ENCODE measurements around the gene DGKG.

Gene DGKG

GRCh38 chr3:186361762-186362536, at the start of gene DGKG:
Gene DGKG, minus strand, starts transcription at chr3:186362234. Its CDS starts 41,775 bp downstream, at chr3:186320459.
- DNase-seq (ENCODE audit: low read depth), result no peak

- no peak for DNase-seq (ENCODE audit: low read depth)
Measured at GRCh38 chr3:186411089-186411488, 49.1 kb upstream of the DGKG start.

GRCh38 chr3:186406669-186407635, 44.9 kb upstream of the DGKG start:
- DNase-seq (ENCODE audit: low read depth), result no peak

- DNase-seq (ENCODE audit: low read depth), result no peak
Measured at GRCh38 chr3:186401556-186401955, 39.5 kb upstream of the DGKG start.

- DNase-seq (ENCODE audit: low read depth), result no peak
Measured at GRCh38 chr3:186400662-186401061, 38.6 kb upstream of the DGKG start.

- DNase-seq (ENCODE audit: low read depth), result no peak
Measured at GRCh38 chr3:186400026-186400425, 38.0 kb upstream of the DGKG start.

GRCh38 chr3:186394566-186395217, 32.7 kb upstream of the DGKG start:
- DNase-seq (ENCODE audit: low read depth), result no peak

- DNase-seq (ENCODE audit: low read depth), result no peak
Measured at GRCh38 chr3:186386883-186387560, 25.0 kb upstream of the DGKG start.

- no peak for DNase-seq (ENCODE audit: low read depth)
Measured at GRCh38 chr3:186385856-186386602, 24.0 kb upstream of the DGKG start.

- DNase-seq (ENCODE audit: low read depth), result no peak
Measured at GRCh38 chr3:186383026-186383993, 21.3 kb upstream of the DGKG start.

- no peak for DNase-seq (ENCODE audit: low read depth)
Measured at GRCh38 chr3:186382217-186382885, 20.3 kb upstream of the DGKG start.

GRCh38 chr3:186381424-186382216, 19.6 kb upstream of the DGKG start:
- no peak for DNase-seq (ENCODE audit: low read depth)

- DNase-seq (ENCODE audit: low read depth), result no peak
Measured at GRCh38 chr3:186380622-186381380, 18.8 kb upstream of the DGKG start.

- no peak for DNase-seq (ENCODE audit: low read depth)
Measured at GRCh38 chr3:186375443-186375842, 13.4 kb upstream of the DGKG start.

GRCh38 chr3:186374376-186374775, 12.3 kb upstream of the DGKG start:
- no peak for DNase-seq (ENCODE audit: low read depth)

- no peak for DNase-seq (ENCODE audit: low read depth)
Measured at GRCh38 chr3:186369217-186369616, 7.2 kb upstream of the DGKG start.

- DNase-seq (ENCODE audit: low read depth), result no peak
Measured at GRCh38 chr3:186368717-186369116, 6.7 kb upstream of the DGKG start.

GRCh38 chr3:186368176-186368575, 6.1 kb upstream of the DGKG start:
- no peak for DNase-seq (ENCODE audit: low read depth)

Data from activated T-helper 1 cell treated with Interleukin-2 at 50 U/mL for 16 hours (primary cell).